T-helper 9 cell (primary cell): ENCODE data around the gene RAD51B.
"Not testable (repeated sequence)": the region's sequence is repeated elsewhere in the genome, so short reads cannot be mapped to it uniquely, and the experiment has no call there.

Experiments used
- DNase-seq: peaks from one replicate; pipeline ENCODE4 v3.0.0-alpha.2; 2020

Gene RAD51B

DNA sequence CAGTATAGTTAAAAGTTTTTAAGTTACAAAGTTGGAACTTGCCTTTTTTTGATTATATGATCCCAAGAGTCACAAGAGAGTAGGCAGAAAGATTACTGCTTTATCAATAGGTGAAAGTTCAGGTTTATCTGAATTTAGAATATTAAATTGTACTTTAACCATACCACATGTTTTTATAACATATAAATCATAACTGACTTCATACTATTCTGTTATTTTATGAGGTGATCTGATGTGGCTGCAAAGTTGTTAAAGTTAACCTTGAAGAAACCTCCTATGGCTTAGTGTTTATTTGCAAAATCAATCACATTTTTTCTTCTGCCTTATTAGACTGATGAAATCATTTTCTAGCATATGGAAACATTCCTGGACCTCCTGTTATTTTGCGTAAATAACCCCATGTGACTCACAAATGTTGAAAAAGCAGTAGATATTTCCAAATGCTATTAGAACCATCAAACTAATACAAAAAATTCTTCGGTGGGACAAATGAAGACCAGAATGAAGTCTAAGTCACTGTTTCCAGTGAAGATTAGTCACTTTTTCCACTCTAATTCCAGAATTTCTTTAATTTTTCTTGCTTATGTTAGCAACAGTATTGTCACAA, 132.1 kb downstream of the RAD51B start:
- no peak for DNase-seq

DNA sequence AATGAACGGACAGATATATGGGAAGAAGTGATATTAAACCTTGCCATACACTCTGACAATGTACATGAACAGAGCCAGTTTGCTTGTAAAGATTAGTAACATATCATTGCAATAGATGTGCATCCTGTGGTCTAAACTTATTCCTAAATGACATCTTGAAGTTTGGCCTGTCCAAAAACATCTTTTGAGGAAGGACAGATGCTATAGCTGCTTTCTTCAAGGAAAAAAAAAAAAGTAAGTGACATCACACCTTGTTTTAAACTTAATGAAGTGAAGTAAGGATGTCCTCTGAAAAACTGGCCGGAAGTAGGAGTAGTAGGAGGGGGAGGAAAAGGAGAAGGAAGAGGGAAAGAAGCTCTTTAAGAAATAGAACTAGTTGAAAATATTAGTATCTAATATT, 132.8 kb downstream of the RAD51B start:
- no peak for DNase-seq

DNA sequence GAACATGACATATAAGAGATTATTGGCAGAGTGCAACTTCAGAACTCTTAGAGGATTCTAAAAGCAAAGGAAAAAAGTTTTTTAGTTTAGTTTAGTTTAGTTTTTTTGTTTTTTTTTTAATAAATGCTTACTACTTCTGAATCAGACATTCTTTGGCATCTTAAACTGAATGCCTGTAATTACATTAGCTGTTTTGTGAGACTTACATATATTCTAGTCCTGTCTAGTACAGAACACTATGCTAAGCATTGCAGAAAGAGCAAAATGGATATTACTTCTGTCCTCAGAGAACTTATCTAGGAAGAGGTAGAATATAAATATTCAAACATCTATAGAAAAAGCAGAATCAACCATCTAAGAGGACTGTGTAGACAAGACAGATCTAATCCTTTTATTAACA, 133.2 kb downstream of the RAD51B start:
- no peak for DNase-seq

DNA sequence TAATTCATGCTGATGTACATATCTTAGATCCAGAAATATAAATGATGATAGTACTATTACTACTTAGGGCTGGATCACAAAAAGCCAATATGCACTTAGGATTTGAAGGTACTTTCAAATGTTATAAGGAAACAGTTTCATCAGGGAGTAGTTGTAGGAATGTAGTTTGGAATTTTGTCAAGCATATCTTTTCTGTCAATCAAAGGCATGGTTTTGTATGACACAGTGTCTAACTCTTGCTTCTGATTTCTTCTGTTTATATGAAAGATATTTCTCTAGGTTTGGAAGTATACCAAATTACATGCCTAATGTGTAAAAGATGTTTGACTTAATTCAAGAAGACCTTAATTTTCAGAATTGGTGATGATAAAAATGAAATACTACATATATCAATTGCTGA, 135.7 kb downstream of the RAD51B start:
- DNase-seq: no peak

DNA sequence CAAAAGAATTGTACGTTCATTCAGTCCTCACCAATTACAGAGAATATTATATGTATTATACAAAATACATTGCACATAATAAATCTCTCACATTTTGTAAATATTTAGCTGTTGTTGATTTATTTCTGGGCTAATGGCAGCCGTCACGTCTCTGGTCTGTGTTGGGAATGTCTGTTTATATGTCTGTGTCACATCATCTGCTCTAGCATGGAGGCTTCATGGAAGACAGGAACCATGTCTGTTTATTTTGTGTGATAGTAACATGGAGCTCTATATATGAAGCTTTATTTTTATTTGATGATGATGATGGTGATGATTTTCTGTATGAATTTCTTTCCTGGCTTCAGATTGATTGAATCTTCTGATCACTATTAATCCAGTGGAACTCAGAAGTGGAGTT, 138.4 kb downstream of the RAD51B start:
- DNase-seq: no peak

DNA sequence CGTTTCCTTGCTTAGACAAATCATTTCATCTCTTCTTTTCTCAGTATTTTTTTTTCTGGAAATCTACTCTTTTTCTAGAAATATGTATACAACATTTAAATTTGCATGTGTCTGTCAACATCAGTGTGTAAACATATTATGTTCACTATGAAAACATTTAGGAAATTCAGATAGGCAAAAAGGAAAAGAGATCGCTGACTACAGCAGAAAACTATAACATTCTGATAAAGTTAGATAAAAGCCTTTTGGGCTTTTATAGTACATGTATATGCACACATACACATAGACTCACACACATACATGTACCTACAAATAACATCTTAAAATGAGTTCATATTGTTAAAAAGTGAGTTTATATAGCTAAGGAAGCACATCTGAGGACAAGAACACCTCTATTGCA, 142.1 kb downstream of the RAD51B start:
- DNase-seq: no peak

DNA sequence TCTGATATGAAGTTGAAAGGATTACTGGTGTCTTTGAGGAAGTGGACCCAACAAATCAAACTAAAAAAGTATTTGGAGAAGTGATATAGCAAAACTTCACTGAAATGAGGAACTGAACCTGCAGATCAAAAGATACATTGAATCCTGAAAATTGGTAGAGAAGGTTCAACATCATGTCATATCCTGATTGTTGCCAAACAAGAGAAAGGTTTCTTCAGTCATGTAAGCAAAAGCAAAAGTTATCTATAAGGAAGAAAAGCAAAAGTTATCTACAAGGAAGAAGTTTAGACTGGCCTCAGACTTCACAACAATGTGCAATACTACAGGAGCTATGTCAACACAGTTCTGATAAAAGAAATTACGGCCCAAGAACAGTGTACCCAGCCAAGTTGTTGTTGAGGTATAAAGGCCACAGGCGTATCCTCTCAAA, 142.7 kb downstream of the RAD51B start:
- no peak for DNase-seq

DNA sequence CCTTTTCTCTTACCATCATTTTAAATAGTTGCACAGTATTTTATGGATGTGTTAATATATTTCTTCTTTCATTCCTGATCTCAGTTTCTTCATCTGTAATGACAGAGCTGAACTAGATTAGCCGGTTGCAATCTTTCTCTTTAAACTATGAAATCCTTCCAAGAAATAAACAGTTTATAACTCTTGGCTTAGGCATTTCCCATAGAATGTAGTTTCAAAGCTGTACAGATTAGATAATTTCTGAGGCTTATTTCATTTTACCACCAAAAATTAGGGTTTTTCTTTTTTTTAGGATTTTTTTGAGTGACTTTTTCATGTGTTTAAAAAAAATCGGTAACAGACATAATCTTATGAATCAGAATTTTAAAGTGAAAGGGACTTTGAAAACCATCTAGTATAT, 144.0 kb downstream of the RAD51B start:
- no peak for DNase-seq

DNA sequence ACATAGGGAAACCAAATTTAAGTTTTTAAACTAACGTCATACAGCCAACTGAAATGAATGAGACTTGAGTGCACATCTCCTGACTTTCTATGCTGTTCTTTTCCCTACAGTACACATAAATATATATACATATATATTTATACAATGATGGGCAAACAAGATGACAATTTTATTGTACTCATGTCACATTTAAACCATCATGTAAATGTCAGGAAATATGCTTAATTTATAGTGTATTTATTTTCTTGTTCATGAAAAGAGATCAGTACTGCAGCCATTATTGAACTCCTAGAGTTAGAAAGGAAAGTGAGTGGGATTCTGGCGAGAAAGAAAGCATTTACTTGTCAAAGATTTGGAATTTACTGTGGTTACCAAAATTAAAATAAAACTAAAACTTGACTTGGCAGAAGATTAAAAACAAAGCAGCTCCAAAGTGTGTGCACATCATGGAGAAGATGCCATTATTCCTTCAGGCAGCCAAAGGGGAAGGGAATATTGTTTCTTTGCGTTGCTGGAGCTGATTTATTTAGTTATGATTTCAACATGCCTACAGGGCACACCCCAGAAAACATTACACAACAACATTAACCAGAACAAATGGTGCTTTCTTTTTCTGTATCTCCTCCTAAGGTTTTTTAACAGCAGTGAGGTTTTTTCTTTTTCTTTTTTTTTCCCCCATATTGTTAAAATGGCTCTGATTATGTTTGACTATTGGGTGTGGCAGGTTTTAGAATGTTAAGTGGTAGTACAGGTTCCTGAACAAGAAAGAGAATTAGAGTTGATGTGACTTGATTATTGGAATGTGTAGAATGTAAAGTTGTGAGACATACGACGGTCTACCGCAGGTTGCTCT, 144.6 kb downstream of the RAD51B start:
- DNase-seq: no peak

DNA sequence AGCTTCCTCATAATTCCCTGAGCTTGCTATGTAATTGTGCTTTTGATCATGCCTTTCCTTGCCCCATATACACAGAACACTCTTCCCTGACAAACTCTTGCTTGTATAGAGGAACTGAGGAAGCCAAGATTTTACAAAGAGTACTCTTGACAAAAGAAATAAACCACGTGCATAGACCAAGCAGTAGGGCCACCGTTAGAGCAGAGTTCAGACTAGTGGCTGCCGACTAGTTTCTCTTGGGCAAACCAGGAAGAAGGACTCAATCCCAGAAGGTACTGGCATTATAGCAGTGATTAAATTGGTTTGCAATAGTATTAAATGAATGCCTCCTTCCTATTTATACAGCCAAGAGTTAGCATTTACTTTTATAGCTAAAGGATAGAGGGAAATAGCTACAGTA, 146.1 kb downstream of the RAD51B start:
- DNase-seq: no peak

DNA sequence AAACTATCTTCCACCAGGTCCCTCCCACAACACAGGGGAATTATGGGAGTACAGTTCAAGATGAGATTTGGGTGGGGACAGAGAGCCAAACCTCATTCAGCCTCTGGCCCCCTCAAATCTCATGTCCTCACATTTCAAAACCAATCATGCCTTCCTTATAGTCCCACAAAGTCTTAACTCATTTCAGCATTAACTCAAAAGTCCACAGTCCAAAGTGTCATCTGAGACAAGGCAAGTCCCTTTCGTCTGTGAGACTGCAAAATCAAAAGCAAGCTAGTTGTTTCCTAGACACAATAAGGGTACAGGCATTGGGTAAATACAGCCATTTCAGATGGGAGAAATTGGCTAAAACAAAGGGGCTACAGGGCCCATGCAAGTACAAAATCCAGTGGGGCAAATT, 147.6 kb downstream of the RAD51B start:
- DNase-seq: no peak

DNA sequence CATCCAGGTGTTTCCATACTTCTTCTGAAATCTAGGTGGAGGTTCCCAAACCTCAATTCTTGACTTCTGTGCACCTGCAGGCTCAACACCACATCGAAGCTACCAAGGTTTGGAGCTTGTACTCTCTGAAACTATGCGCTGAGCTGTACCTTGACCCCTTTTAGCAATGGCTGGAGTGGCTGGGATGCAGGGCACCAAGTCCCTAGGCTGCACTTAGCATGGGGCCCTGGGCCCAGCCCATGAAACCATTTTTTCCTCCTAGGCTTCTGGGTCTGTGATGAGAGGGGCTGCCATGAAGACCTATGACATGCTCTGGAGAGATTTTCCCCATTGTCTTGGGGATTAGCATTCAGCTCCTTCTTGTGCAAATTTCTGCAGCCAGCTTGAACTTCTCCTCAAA, 148.4 kb downstream of the RAD51B start:
- DNase-seq: not testable (repeated sequence)

DNA sequence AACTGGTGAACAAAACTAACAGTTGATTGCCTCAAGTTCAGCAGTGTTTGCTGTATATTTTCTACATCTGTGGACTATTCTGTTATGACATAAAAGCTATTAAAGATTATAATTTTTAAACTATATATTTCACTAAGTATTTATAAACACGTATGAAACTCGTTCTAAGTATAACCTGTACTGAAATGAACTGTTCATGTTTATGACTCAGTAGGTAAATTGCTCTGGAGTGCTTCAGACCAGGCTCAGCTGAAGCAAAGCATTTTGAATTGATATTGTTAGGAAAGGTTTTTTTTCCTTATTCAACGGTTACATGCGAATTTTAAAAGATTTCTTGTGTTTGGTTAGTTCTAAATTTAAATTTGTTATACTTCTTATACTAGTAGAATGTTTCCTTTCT, 151.3 kb downstream of the RAD51B start:
- DNase-seq: no peak

DNA sequence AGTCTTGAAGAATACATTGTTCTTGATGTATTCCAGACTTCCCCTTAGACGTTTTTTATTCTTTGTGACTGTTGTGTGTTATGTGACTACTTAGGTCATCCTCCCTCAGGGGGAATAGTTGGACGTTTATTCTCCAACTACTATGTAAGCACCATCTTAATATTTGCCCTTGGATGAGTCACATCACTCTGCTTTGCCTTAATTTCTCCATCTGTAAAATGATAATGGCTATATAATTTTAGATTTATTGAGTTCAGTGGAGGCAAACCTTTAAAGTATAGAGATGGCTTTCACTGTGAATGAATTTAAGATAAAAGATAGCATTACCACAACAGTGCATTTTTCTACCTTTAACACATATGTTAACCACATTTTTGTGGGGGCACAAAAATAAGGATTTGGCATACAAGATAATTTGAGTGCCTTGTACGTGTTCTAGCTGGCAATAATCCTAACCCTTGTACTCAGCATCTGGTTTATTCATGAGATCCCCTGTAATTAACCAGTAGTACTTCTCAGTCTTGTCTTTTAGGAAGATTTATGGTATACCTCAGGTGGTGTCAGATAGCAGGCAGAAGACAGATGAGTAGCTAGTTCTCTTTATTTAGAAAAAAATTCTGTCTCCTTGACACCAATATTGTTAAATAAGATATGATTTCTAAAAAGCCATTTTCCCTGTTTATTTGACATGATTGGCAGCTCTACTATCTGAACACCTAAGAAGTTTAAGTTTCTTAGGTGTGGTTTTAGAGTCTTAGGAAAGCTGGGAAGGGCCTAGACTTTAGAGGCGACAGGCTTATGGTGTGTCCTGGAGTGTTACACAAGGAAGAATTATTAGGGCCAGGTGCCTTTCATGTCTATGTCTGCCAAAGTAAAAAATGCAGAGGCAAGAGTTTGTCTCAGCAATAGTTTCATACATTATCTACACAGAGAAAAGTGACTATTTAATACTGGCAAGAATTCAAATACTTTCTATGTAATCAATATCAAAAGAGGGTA, 152.3 kb downstream of the RAD51B start:
- DNase-seq: no peak

DNA sequence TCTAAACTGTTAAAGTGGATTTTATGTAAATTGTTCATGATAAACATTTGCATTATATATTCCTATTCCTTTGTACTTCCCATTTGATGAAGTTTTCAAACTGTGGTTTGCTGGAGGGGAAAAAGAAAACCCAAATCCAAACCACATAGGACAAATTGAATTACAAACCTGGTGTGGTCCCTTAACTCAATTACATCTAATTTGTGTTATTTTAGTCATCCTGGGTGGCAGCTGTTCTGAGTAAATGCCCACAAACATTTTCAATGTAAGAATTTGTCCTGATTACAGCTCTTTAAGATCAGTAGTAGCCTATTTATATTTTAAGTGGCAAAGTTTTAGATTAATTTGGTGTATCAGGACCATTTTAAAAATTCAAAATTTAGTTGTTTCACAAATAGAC, 153.9 kb downstream of the RAD51B start:
- no peak for DNase-seq

DNA sequence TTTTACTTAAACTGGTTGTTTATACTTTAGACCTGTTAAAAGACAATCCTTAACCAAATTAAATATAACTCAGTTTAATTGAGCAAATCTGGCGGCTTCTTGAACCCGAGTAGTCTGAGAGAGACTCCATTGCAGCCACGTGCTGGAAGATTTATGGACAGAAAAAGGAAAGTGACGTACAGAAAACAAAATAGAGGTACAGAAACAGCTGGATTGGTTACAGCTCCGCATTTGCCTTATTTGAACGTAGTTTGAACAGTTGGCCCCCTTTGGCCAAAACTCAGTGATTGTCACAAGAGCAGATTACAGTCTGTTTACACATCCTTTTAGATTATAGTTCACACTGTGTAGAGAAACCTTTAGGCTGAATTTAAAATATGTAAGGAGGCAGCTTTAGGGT, 155.9 kb downstream of the RAD51B start:
- DNase-seq: no peak

DNA sequence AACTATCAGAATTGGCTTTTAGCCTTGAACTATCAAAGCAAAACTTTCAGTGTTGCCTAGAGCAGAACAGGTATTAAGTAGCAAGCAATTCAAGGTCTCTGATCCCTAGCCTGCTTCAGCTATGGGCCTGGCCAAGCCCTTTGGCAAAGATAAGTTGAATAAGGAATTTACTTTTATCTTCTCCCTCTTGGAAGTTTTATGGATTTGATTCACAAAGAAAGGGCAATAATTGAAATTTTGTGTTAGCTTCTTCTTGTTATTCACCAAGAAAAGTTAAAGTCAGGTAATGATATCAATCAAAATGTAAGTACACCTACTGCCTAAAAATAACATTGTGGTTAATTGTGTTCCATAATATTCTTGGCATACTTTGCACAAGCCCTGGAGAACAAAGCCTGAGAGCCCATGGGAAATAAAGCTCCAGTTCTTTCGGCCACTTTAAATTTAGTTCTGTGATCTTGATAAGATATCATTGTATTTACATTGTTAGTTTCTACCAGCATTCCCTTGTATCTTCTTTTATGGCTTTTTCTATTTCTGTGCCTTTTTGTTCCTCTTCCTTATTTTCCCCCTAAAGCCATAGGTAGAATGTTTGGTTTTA, 158.0 kb downstream of the RAD51B start:
- DNase-seq: no peak

DNA sequence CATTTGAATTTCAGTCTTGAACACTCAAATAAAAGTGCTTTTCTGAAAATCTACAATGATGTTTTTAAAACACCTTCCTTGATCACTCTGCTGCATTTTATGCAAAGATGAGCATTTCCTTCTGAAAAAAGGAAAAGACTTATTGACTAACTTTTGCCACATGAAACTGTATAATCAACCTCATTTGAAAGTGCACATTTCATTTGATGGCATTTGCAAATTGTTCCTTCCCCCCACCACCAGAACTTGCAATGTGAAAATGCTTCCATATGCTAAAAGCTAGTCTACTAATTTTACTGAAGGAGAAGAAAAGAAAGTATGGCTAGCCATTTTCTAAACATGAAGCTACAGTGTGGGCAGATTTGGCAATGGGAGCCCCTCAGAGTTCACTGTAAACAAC, 159.2 kb downstream of the RAD51B start:
- DNase-seq: no peak

DNA sequence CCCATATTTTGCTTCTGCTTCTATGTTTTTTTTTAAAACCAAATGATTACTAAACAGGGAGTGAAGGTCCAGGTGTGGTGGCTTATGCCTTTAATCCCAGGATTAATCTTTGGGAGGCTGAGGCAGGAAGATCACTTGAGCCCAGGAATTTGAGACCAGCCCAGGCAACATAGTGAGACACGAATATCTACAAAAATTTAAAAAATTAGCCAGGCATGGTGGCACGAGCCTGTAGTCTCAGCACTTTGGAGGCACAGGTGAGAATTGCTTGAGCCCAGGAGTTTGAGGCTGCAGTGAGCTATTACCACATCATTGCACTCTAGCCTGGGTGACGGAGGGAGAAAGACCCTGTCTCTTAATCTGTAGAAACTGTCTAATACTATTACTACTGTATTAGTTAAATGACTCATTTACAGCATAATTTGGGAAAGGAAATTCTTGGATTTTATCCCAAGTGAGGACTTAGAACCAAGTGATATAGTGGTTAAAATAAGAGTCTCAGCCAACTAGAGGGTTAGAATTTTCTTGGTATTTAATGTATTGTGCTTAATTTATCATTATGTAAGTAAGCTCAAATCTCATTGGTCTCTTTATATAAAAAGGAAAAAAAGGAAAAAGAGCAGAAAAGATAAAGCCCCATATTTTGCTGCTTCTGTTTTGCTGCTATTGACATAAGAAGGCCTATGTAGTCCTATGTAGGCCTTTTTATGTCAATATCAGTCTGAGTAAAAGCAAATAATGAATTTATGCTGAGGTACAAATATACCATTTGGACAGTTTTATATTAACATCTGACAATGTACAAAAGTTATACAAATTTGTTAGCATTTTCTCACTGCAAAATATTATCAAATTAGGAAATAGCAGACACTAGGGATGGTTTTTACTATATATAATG, 163.4 kb downstream of the RAD51B start:
- DNase-seq: no peak

DNA sequence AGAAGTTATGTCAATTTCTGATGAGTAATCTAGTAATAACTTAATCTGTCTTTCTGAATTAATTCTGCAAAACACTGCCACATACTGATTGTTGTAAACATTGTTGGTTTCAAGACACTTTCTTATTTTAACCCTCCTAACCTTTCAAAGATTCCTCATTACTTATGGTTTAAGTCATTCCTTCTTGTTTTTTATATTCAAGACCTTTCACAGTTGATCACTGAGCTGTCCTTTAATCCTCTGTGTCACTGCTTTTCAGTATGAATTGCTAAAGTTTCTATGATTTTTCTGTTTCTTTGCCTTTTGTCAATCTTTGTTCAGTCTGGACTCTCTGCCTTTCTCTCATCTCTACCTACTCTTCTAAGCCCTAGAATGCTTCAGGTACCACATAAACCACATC, 164.7 kb downstream of the RAD51B start:
- no peak for DNase-seq

DNA sequence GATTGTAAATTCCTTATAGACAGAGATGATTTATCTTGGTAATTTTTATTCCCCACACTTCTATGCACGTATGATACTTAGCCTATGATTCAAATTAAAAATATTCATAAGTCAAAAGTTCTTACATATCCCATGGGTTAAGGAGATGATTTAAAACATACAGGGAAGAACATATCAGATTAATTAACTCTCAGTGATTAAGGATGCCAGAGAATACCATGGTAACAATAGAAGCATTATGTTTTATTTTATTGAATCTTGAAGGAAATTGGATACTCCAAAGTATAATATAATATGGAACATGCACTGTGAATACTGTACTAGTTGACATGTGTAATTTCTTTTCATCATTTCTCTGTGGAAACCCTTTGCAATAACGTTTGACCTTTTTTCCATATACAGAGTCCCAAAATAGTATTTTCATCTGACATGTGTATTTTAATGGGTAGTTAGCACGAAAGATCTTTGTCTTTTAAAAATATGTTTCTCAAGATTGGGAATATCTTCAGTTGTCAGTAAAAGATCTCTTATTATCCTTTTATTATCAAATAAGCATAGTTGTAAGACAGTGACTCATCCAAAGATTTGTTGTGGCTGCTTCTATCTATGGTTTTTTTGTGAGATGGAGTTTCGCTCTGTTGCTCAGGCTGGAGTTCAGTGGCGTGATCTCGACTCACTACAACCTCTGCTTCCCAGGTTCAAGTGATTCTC, 166.7 kb downstream of the RAD51B start:
- DNase-seq: no peak
